ENCODE results near the gene CAMK4.

DNA sequence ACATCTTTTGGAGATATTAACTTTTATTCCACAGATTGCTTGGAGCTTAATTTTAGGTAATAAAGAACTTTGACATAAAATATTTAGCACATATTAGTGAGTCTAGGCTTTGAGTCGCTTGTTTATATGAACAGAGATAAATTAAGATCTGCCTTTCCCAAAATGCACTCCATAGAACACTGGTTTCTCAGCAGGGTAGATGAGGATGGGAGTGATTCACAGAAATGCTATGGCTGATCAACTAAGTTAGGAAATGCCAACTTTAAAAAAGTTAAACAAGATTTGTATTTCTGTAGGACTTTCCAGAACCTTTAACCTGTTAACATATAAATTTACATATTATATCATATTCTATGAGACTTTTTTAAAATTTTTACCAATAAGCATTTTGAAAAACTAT, 222.9 kb downstream of the CAMK4 start:
- TF ChIP-seq, protein P1, sequence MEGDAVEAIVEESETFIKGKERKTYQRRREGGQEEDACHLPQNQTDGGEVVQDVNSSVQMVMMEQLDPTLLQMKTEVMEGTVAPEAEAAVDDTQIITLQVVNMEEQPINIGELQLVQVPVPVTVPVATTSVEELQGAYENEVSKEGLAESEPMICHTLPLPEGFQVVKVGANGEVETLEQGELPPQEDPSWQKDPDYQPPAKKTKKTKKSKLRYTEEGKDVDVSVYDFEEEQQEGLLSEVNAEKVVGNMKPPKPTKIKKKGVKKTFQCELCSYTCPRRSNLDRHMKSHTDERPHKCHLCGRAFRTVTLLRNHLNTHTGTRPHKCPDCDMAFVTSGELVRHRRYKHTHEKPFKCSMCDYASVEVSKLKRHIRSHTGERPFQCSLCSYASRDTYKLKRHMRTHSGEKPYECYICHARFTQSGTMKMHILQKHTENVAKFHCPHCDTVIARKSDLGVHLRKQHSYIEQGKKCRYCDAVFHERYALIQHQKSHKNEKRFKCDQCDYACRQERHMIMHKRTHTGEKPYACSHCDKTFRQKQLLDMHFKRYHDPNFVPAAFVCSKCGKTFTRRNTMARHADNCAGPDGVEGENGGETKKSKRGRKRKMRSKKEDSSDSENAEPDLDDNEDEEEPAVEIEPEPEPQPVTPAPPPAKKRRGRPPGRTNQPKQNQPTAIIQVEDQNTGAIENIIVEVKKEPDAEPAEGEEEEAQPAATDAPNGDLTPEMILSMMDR (IDR thresholded peaks at IDR 0.05; ENCODE audit: poor library complexity, severe bottlenecking) = no peak
- TF ChIP-seq SMC3 (conservative IDR thresholded peaks at IDR 0.05; ENCODE audit: poor library complexity) (no peak), POLR2AphosphoS5 (IDR thresholded peaks at IDR 0.05) (no peak)
- TF ChIP-seq, protein P2, sequence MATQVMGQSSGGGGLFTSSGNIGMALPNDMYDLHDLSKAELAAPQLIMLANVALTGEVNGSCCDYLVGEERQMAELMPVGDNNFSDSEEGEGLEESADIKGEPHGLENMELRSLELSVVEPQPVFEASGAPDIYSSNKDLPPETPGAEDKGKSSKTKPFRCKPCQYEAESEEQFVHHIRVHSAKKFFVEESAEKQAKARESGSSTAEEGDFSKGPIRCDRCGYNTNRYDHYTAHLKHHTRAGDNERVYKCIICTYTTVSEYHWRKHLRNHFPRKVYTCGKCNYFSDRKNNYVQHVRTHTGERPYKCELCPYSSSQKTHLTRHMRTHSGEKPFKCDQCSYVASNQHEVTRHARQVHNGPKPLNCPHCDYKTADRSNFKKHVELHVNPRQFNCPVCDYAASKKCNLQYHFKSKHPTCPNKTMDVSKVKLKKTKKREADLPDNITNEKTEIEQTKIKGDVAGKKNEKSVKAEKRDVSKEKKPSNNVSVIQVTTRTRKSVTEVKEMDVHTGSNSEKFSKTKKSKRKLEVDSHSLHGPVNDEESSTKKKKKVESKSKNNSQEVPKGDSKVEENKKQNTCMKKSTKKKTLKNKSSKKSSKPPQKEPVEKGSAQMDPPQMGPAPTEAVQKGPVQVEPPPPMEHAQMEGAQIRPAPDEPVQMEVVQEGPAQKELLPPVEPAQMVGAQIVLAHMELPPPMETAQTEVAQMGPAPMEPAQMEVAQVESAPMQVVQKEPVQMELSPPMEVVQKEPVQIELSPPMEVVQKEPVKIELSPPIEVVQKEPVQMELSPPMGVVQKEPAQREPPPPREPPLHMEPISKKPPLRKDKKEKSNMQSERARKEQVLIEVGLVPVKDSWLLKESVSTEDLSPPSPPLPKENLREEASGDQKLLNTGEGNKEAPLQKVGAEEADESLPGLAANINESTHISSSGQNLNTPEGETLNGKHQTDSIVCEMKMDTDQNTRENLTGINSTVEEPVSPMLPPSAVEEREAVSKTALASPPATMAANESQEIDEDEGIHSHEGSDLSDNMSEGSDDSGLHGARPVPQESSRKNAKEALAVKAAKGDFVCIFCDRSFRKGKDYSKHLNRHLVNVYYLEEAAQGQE (IDR thresholded peaks at IDR 0.05; ENCODE audit: borderline replicate concordance) = no peak

Data from neural cell (in vitro differentiated cells).